Measurements from ENCODE around the gene DICER1.

Gene DICER1

DNA sequence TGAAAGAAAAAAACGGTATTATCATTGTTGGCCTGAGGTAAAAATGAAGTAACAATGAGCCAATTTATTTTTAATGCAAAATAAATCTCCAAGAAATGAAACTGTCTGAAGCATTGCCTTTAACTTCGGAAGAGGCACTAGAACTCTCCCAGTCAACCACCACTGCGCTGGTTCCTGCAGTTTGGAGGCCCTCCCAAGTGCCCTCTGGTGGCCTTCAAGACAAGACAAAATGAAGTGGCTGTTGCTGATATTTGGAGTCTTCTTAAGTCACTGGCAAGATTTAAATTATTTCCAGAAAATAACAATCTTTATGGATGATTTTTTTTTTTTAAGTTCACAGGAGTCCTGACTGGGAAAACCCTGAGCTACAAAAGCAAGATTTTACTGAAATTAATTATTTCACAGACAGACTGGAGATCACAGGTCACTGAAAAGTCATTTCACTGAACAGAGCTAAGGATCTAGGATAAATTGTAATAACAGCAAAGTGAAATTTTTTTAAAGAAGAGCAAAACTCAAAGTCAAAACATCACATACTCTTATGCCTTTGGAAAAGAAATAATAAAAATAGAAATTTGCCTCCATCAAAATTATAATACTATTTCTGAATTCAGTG, 58.2 kb downstream of the DICER1 start:
- TF ChIP-seq ZFP30 (CRISPR knock-in tag; IDR thresholded peaks at IDR 0.05), result no peak
- TF ChIP-seq PPARA (CRISPR knock-in tag; IDR thresholded peaks at IDR 0.05; ENCODE audit: borderline replicate concordance), result no peak
- TF ChIP-seq, protein P1, sequence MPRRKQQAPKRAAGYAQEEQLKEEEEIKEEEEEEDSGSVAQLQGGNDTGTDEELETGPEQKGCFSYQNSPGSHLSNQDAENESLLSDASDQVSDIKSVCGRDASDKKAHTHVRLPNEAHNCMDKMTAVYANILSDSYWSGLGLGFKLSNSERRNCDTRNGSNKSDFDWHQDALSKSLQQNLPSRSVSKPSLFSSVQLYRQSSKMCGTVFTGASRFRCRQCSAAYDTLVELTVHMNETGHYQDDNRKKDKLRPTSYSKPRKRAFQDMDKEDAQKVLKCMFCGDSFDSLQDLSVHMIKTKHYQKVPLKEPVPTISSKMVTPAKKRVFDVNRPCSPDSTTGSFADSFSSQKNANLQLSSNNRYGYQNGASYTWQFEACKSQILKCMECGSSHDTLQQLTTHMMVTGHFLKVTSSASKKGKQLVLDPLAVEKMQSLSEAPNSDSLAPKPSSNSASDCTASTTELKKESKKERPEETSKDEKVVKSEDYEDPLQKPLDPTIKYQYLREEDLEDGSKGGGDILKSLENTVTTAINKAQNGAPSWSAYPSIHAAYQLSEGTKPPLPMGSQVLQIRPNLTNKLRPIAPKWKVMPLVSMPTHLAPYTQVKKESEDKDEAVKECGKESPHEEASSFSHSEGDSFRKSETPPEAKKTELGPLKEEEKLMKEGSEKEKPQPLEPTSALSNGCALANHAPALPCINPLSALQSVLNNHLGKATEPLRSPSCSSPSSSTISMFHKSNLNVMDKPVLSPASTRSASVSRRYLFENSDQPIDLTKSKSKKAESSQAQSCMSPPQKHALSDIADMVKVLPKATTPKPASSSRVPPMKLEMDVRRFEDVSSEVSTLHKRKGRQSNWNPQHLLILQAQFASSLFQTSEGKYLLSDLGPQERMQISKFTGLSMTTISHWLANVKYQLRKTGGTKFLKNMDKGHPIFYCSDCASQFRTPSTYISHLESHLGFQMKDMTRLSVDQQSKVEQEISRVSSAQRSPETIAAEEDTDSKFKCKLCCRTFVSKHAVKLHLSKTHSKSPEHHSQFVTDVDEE (CRISPR knock-in tag; IDR thresholded peaks at IDR 0.05), result no peak
- no peak for TF ChIP-seq TOX (CRISPR knock-in tag; IDR thresholded peaks at IDR 0.05; ENCODE audit: borderline replicate concordance)
- TF ChIP-seq ZNF70 (CRISPR knock-in tag; IDR thresholded peaks at IDR 0.05), result no peak
- TF ChIP-seq ZNF8 (CRISPR knock-in tag; IDR thresholded peaks at IDR 0.05), result no peak
- TF ChIP-seq, protein P2, sequence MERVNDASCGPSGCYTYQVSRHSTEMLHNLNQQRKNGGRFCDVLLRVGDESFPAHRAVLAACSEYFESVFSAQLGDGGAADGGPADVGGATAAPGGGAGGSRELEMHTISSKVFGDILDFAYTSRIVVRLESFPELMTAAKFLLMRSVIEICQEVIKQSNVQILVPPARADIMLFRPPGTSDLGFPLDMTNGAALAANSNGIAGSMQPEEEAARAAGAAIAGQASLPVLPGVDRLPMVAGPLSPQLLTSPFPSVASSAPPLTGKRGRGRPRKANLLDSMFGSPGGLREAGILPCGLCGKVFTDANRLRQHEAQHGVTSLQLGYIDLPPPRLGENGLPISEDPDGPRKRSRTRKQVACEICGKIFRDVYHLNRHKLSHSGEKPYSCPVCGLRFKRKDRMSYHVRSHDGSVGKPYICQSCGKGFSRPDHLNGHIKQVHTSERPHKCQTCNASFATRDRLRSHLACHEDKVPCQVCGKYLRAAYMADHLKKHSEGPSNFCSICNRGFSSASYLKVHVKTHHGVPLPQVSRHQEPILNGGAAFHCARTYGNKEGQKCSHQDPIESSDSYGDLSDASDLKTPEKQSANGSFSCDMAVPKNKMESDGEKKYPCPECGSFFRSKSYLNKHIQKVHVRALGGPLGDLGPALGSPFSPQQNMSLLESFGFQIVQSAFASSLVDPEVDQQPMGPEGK (CRISPR knock-in tag; IDR thresholded peaks at IDR 0.05; ENCODE audit: borderline replicate concordance), result no peak
- no peak for TF ChIP-seq ARNTL (CRISPR knock-in tag; IDR thresholded peaks at IDR 0.05; ENCODE audit: borderline replicate concordance, low read depth)
- TF ChIP-seq, protein P3, sequence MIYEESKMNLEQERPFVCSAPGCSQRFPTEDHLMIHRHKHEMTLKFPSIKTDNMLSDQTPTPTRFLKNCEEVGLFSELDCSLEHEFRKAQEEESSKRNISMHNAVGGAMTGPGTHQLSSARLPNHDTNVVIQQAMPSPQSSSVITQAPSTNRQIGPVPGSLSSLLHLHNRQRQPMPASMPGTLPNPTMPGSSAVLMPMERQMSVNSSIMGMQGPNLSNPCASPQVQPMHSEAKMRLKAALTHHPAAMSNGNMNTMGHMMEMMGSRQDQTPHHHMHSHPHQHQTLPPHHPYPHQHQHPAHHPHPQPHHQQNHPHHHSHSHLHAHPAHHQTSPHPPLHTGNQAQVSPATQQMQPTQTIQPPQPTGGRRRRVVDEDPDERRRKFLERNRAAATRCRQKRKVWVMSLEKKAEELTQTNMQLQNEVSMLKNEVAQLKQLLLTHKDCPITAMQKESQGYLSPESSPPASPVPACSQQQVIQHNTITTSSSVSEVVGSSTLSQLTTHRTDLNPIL (CRISPR knock-in tag; IDR thresholded peaks at IDR 0.05; ENCODE audit: low read depth), result no peak
- TF ChIP-seq OSR1 (CRISPR knock-in tag; IDR thresholded peaks at IDR 0.05), result no peak
- TF ChIP-seq RARB (CRISPR knock-in tag; IDR thresholded peaks at IDR 0.05), result no peak
- TF ChIP-seq CSDC2 (CRISPR knock-in tag; IDR thresholded peaks at IDR 0.05), result no peak
- no peak for TF ChIP-seq TCF4 (CRISPR knock-in tag; IDR thresholded peaks at IDR 0.05; ENCODE audit: borderline replicate concordance)
- TF ChIP-seq ZNF565 (CRISPR knock-in tag; conservative IDR thresholded peaks at IDR 0.05; ENCODE audit: low read depth), result no peak
- no peak for TF ChIP-seq BACH2 (CRISPR knock-in tag; IDR thresholded peaks at IDR 0.05; ENCODE audit: borderline replicate concordance)
- no peak for TF ChIP-seq ESRRG (CRISPR knock-in tag; IDR thresholded peaks at IDR 0.05)
- TF ChIP-seq, protein P4, sequence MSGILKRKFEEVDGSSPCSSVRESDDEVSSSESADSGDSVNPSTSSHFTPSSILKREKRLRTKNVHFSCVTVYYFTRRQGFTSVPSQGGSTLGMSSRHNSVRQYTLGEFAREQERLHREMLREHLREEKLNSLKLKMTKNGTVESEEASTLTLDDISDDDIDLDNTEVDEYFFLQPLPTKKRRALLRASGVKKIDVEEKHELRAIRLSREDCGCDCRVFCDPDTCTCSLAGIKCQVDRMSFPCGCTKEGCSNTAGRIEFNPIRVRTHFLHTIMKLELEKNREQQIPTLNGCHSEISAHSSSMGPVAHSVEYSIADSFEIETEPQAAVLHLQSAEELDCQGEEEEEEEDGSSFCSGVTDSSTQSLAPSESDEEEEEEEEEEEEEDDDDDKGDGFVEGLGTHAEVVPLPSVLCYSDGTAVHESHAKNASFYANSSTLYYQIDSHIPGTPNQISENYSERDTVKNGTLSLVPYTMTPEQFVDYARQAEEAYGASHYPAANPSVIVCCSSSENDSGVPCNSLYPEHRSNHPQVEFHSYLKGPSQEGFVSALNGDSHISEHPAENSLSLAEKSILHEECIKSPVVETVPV (CRISPR knock-in tag; IDR thresholded peaks at IDR 0.05), result no peak
- TF ChIP-seq ZC3H10 (CRISPR knock-in tag; IDR thresholded peaks at IDR 0.05), result no peak
- TF ChIP-seq ISL1 (CRISPR knock-in tag; IDR thresholded peaks at IDR 0.05), result no peak
- TF ChIP-seq, protein P5, sequence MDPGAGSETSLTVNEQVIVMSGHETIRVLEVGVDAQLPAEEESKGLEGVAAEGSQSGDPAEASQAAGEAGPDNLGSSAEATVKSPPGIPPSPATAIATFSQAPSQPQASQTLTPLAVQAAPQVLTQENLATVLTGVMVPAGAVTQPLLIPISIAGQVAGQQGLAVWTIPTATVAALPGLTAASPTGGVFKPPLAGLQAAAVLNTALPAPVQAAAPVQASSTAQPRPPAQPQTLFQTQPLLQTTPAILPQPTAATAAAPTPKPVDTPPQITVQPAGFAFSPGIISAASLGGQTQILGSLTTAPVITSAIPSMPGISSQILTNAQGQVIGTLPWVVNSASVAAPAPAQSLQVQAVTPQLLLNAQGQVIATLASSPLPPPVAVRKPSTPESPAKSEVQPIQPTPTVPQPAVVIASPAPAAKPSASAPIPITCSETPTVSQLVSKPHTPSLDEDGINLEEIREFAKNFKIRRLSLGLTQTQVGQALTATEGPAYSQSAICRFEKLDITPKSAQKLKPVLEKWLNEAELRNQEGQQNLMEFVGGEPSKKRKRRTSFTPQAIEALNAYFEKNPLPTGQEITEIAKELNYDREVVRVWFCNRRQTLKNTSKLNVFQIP (CRISPR knock-in tag; IDR thresholded peaks at IDR 0.05; ENCODE audit: borderline replicate concordance, low read depth), result no peak
- peak; percentile 89 for ATAC-seq

DNA sequence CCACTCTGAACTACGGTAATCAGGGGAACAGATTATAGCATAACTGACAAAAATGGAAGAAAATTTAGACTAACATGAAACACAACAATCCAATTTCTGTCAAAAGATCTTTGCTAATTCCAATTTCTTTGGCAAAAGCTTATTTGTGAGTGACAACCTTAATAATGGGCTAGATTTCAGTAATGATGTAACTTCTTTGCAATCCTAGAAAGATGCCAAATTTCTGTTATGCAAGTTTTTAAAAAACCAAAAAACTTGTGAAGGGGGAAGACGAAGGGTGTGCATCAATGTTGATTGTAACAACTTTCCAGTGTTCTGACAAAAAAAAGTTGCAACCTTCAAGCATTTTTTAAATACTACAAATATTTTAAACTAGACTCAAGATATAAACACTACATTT, 59.9 kb downstream of the DICER1 start:
- ATAC-seq, result no peak
- TF ChIP-seq, protein P3 (CRISPR knock-in tag; IDR thresholded peaks at IDR 0.05; ENCODE audit: low read depth), result no peak
- TF ChIP-seq ZNF565 (CRISPR knock-in tag; conservative IDR thresholded peaks at IDR 0.05; ENCODE audit: low read depth) (no peak), GLIS3 (CRISPR knock-in tag; IDR thresholded peaks at IDR 0.05) (no peak), RARB (CRISPR knock-in tag; IDR thresholded peaks at IDR 0.05) (no peak), ZNF8 (CRISPR knock-in tag; IDR thresholded peaks at IDR 0.05) (no peak), ZC3H10 (CRISPR knock-in tag; IDR thresholded peaks at IDR 0.05) (no peak), ESRRG (CRISPR knock-in tag; IDR thresholded peaks at IDR 0.05) (no peak), ISL1 (CRISPR knock-in tag; IDR thresholded peaks at IDR 0.05) (no peak), CSDC2 (CRISPR knock-in tag; IDR thresholded peaks at IDR 0.05) (no peak)
- TF ChIP-seq, protein P2 (CRISPR knock-in tag; IDR thresholded peaks at IDR 0.05; ENCODE audit: borderline replicate concordance), result no peak
- TF ChIP-seq, protein P5 (CRISPR knock-in tag; IDR thresholded peaks at IDR 0.05; ENCODE audit: borderline replicate concordance, low read depth), result no peak

All from SK-N-SH treated with all-trans-retinoic acid at 6 μM for 48 hours (cell line).